GM19468 (cell line): Measurements from ENCODE around the gene RHBDF2.
"Not testable (repeated sequence)": the region's sequence is repeated elsewhere in the genome, so short reads cannot be mapped to it uniquely, and the experiment has no call there.

Experiments
- ATAC-seq: cut with Tn5 transposase; IDR thresholded peaks from one replicate; pipeline ENCODE4 v1.9.1; 2021; ENCODE audit warnings: mild to moderate bottlenecking, moderate library complexity, moderate number of reproducible peaks; ENCODE audit not compliant: unreplicated experiment; ENCODE audit errors: extremely low read depth

Gene RHBDF2

DNA sequence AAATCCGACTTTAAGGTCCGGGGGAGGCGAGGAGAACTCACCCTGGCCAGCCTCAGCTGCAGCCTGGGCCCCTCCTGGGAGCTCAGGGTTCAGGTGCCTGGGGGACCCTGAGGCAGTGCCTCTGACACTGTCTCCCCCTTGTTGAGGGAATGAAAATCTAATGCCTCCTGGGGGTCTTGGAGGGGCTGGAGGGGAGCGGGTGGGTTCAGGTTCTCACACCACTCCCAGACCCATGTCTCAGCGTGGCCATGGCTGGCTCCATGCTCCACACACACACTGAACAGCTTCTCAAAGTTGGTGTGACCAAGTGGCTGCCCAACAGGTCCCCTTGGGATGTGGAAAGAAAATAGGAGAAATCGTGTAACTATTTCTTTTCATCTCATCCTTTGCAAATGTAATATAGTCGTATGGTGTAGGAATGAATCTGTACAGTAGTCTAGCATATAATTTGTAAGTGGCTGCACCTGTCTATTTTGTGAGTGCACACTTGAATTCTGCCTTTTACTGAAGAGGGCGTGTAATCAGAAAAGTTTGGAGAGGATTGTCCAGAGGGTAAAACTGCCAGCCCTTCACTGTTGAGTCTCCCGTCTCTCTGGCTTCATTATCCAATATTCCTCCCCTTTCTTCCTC, 37.8 kb upstream of the RHBDF2 start:
- no peak for ATAC-seq

DNA sequence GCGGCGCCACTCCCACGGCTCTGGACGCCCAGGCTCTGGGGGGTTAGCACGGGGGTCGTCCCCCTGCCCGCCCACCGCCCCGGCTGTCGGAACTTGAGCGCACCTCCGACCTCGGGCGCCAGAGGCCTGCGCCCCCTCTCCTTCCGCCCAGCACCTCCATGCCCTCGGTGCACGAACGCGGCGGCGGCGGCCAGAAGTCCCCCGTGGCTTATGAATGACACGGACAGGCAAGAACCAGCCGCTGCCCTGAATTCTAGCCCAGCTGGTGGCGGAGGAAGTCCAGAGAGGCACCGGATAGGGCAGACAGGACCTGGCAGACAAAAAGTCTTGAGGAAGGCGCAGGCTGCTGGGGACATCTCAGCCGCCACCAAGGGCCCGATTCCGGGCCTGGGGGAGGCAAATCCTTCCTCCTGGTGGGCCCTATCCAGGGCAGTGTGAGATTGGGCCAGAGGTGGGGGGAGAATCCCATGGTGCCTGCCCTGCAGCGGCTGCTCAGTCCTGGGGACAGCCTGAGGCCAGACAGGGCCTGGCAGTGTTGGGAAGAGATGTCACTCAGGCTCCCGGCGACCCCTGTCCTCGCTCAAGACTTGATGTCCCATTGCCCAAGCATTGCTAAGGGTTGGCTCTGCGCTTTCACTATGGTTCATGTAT, 37.2 kb upstream of the RHBDF2 start:
- ATAC-seq: no peak

DNA sequence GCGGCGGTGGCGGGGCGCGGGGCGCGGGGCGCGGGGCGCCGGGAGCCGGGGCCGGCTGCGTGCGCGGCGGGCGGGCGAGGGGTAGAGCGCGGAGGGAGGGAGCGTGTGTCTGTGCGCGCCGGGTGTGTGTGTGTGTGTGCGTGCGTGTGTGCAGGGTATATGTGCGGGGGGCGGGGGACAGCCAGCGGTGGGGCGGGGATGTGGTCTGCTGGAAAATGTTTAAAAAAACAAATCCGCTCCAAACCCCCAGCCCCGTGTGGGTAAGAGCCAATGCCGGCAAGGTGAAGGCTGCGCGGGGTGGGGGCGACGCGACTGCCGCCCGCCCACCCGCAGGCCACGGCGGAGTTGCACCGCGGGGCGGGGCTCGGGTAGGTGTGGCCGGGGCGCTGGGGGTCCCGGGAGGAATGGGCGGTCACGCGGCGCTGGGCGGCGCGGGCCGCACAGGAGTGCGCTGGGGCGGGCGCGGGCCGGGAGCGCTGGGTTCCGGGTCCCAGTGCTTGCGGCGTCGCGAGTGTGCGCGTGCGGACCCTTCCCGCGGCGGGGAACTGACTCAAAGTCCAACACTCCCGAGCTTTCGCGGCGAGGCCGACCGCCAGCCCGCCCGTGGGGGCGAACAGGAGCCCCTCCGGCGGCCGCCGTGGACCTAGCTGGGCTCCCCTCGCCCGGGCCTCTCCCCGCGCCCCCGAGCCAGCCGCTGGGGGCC, 36.5 kb upstream of the RHBDF2 start, which contains the start of gene CYGB:
TSS of gene CYGB (minus strand) at position 132 of the 703 bp plus-strand sequence. CDS start 167 bp downstream, outside the sequence.
- ATAC-seq: no peak

- no peak for ATAC-seq
Measured at GRCh38 chr17:76537288-76537577, 36.0 kb upstream of the RHBDF2 start.

GRCh38 chr17:76536511-76537287, 35.5 kb upstream of the RHBDF2 start:
- no peak for ATAC-seq

DNA sequence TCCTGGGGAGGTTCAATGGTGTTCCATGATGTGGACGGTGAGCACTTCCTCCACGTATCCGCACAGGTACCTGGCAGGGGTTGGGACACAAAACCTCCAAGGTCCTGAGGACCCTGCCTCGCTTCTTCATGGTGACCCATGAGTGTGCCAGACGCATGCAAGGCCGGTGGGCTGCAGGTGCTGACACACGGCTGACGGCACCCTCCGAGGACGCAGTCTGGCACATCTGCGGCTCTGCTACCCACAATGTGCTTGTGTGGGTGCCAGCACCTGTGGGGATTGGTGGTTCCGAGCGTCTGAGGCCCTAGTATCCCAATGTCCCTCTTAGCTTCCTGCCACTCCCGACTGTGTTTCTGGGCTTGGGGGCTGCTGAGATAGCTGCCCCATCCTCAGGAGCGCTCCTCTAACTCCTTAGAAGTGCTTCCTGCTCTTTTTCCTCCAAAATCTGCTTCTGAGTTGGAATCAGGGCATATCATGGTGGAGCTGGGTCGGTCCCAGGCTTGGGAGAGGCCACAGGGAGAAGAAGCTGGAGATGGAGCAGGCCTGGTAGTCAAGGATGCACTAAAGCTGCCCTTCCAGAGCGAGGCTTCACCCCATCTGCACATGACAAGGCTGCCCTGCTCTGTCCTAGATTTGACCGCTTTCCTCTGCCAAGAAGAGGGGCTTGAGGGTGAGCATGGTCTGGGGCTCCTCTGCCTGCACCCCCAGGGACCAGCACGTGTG, 34.7 kb upstream of the RHBDF2 start:
- ATAC-seq: no peak

DNA sequence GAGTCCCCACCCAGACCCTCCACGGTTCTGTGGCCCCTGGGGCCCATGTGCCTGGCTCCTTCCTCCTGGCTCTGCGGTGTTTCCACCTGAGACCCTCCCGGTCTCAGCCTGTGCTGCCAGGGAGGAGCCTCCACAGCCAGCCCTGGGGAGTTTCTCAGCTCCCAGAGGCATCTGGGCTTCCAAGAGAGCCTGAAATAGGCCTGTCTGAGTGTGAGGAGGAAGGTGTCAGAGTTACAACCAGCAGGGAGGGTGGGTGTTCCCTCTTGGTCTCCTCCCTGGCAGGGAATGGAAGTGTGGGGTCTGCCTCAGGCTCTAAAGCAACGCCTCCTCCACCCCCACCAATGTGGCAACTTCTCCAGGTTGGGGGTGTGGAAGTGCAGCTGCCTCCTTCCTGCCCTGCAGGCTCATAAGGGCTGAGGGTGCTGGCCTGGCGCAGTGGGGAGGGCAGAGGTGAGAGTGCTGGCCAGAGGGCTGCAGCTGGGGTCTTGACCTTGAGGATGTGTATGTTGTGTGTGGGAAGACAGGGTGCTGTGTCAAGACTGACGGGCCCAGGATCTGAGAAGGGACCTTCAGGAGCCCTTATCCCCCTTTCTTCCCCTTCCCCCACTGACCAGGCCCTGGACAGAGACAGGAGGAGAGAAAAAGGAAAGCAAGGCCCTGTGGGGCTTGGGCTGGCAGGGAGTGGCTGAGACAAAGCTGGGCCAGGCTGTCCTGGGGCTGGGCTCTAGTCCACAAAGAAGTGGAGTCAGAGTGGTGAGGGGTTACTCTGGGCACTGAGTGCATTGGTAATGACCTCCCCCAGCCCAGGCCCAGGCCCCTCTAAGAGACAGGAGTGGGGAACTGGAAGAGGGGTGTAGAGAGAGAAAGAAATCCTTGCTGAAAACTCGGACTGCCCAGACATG, 33.9 kb upstream of the RHBDF2 start:
- ATAC-seq: no peak

- ATAC-seq: not testable (repeated sequence)
Measured at GRCh38 chr17:76533640-76534359, 32.6 kb upstream of the RHBDF2 start.

GRCh38 chr17:76532072-76532651, 30.9 kb upstream of the RHBDF2 start:
- no peak for ATAC-seq

- ATAC-seq: no peak
Measured at GRCh38 chr17:76531486-76532038, 30.3 kb upstream of the RHBDF2 start.

- ATAC-seq: no peak
Measured at GRCh38 chr17:76530811-76531485, 29.7 kb upstream of the RHBDF2 start.

GRCh38 chr17:76530095-76530723, 29.0 kb upstream of the RHBDF2 start:
- no peak for ATAC-seq

GRCh38 chr17:76529224-76530094, 28.2 kb upstream of the RHBDF2 start:
- ATAC-seq: no peak

DNA sequence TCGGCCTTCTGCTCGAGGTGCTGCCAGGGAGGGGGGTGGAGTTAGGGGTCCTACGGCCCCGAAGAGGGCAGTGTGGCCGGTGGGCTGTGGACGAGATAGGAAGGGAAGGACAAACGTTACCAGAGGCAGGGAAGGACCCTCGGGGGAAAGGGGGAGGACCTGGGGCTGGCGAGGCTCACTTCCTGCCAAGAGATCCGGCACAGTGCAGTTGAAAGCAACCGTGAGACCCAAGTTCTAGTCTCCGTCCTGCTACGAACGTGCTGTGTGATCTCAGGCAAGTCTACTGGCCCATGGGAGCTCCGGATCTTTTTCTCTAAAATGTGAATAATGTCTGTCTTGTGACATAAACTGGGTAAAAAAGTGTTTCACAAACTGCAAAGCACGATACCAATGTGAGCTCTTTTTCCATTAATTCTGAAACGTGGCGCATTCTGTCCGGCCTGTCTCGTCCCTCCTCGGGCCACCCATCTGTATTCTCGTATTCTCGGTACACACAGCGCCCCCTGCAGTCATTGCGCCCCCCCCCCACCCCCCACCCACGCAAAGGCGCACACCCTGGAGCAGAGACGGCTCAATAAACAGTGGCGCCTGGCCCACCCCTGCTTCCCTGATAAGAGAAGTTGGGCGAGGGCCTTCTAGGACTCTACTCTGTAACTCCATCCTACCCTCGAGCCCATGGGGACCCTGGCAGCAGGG, 27.5 kb upstream of the RHBDF2 start:
- ATAC-seq: no peak

GRCh38 chr17:76528156-76528527, 26.9 kb upstream of the RHBDF2 start:
- no peak for ATAC-seq
